PC-9 (cell line): ENCODE measurements around the gene ATM. TPM values are rescaled to one million over a fixed set of nuclear protein-coding genes. Genes with fewer than 3 reads are reported as not detected.

Source experiments
- BruUV-seq: library from RNA; stranded (reverse); fragments of 400-500 nt; replicated peaks from 2 replicates; lab custom pipeline; 2021; lab: Mats Ljungman, UMichigan
- CTCF ChIA-PET: fragments of 300-600 bp; sonication (Branson Sonifier 250); formaldehyde crosslinking; loops from one replicate; lab custom pipeline; 2022; ENCODE audit warnings: antibody characterized with exemption; lab: Charles Lee
- POLR2A ChIA-PET: fragments of 300-600 bp; sonication (Branson Sonifier 250); formaldehyde crosslinking; loops from one replicate; lab custom pipeline; 2022; ENCODE audit warnings: antibody characterized with exemption; ENCODE audit not compliant: unreplicated experiment; lab: Charles Lee
- DNase-seq, 2 experiments: peaks; one replicate each; pipeline versions ENCODE4 v3.0.0 to v3.0.0-alpha.2; 2015 to 2022; ENCODE audit warnings: mixed read lengths in 1 of 2
- H2AFZ ChIP-seq: fragments of 200-600 bp; sonication (generic); 2 replicates; pipeline ENCODE4 v1.8.1; 2017; ENCODE audit warnings: antibody characterized with exemption
- H3F3A ChIP-seq: fragments of 200-600 bp; sonication (generic); 2 replicates; pipeline ENCODE4 v1.8.1; 2017; ENCODE audit warnings: antibody characterized with exemption, mild to moderate bottlenecking, low read depth; ENCODE audit not compliant: insufficient read depth
- H3K27ac ChIP-seq: fragments of 200-600 bp; sonication (generic); 2 replicates; pipeline ENCODE4 v1.6.1; 2016; ENCODE audit warnings: mixed run types
- H3K27me3 ChIP-seq: fragments of 200-600 bp; sonication (generic); 2 replicates; pipeline ENCODE4 v1.6.1; 2016; ENCODE audit warnings: low read depth, mixed run types; ENCODE audit not compliant: insufficient read depth
- H3K36me3 ChIP-seq: fragments of 200-600 bp; sonication (generic); 2 replicates; pipeline ENCODE4 v1.6.1; 2016; ENCODE audit warnings: low read depth, mixed run types
- H3K4me1 ChIP-seq: fragments of 200-600 bp; sonication (generic); replicated peaks from 2 replicates; pipeline ENCODE4 v1.6.1; 2016; ENCODE audit warnings: mixed run types; ENCODE audit not compliant: insufficient read depth
- H3K4me2 ChIP-seq: fragments of 200-600 bp; sonication (generic); 2 replicates; pipeline ENCODE4 v1.6.1; 2017; ENCODE audit warnings: mixed run types
- H3K4me3 ChIP-seq: fragments of 200-600 bp; sonication (generic); 2 replicates; pipeline ENCODE4 v1.6.1; 2016; ENCODE audit warnings: mixed run types
- H3K79me2 ChIP-seq: fragments of 200-600 bp; sonication (generic); 2 replicates; pipeline ENCODE4 v1.6.1; 2017; ENCODE audit warnings: low read depth, mixed run types
- H3K9me2 ChIP-seq: fragments of 200-600 bp; sonication (generic); 2 replicates; pipeline ENCODE4 v1.8.1; 2017; ENCODE audit warnings: mild to moderate bottlenecking; ENCODE audit not compliant: insufficient read depth
- H3K9me3 ChIP-seq: fragments of 200-600 bp; sonication (generic); 2 replicates; pipeline ENCODE4 v1.8.1; 2016; ENCODE audit warnings: low read depth; ENCODE audit not compliant: insufficient read depth
- H4K20me1 ChIP-seq: fragments of 200-600 bp; sonication (generic); 2 replicates; pipeline ENCODE4 v1.8.1; 2017; ENCODE audit not compliant: insufficient read depth
- CTCF ChIP-seq: fragments of 200-600 bp; sonication (generic); conservative IDR thresholded peaks from 2 replicates; pipeline ENCODE4 v1.6.1; 2017; ENCODE audit warnings: mixed run types, antibody characterized with exemption, mild to moderate bottlenecking, moderate library complexity
- EZH2 ChIP-seq: fragments of 200-600 bp; sonication (generic); IDR thresholded peaks from 2 replicates; pipeline ENCODE4 v1.8.0; 2017; ENCODE audit warnings: antibody characterized with exemption, low read depth
- intact Hi-C: fragments of 100-400 bp; cut with micrococcal nuclease; formaldehyde crosslinking; loops from one replicate; pipeline ENCODE4 v1.10.0; 2022; ENCODE audit not compliant: unreplicated experiment
- total RNA-seq: library from RNA; stranded (reverse); gene quantifications from 2 replicates; pipeline ENCODE4 v1.2.3, GENCODE V29; 2021

The ATM gene
- total RNA-seq, 1 experiment from 2014 or later, result 36.3 TPM

GRCh38 chr11:108235633-108236032 is 12.8 kb downstream of the ATM start:
- Histone ChIP-seq H3F3A (no peaks in the 10 kb centered on the region; the same call in 1 of the 2 replicates), H3K4me3 (no peak overlapping the region), H3K9me3 (no peaks in the 10 kb centered on the region), H2AFZ (no peak overlapping the region), H3K4me2 (no peak overlapping the region), H3K9me2 (no peaks in the 10 kb centered on the region), H4K20me1 (no peaks in the 10 kb centered on the region; the same call in 1 of the 2 replicates), H3K4me1 (no peaks in the 10 kb centered on the region), H3K79me2 (no peaks in the 10 kb centered on the region), H3K36me3 (peaks cover 34% of the 10 kb centered on the region), H3K27me3 (no peaks in the 10 kb centered on the region), H3K27ac (no peak overlapping the region)
- intact Hi-C loops, result no loop called here
- BruUV-seq, result no TSS peak
- POLR2A ChIA-PET, result no interaction called here
- no peak for DNase-seq
- CTCF ChIA-PET, result no interaction called here
- no peak for TF ChIP-seq EZH2
- no peak for TF ChIP-seq CTCF

GRCh38 chr11:108237058-108237481 is 14.2 kb downstream of the ATM start:
- no peaks in the 10 kb centered on the region; the same call in 1 of the 2 replicates for H4K20me1 ChIP-seq
- peaks cover 36% of the 10 kb centered on the region for H3K36me3 ChIP-seq
- H3K79me2 ChIP-seq, result no peaks in the 10 kb centered on the region
- no peak overlapping the region for H3K4me2 ChIP-seq
- no peaks in the 10 kb centered on the region for H3K27me3 ChIP-seq
- no peaks in the 10 kb centered on the region; the same call in 1 of the 2 replicates for H3F3A ChIP-seq
- BruUV-seq, result no TSS peak
- no peak for TF ChIP-seq CTCF
- no peak for TF ChIP-seq EZH2
- no peaks in the 10 kb centered on the region for H3K9me3 ChIP-seq
- POLR2A ChIA-PET, result interaction anchor here (0.6 kb wide), 1 partner anchor 228 kb away, joined by 5 read pairs; the partner anchor contains the start of gene CUL5
- no peaks in the 10 kb centered on the region for H3K9me2 ChIP-seq
- CTCF ChIA-PET, result no interaction called here
- intact Hi-C loops, result no loop called here
- H2AFZ ChIP-seq, result no peak overlapping the region
- no peak overlapping the region for H3K4me3 ChIP-seq
- DNase-seq, result no peak
- no peaks in the 10 kb centered on the region for H3K4me1 ChIP-seq
- no peak overlapping the region for H3K27ac ChIP-seq

GRCh38 chr11:108239076-108239475 is 16.2 kb downstream of the ATM start:
- H4K20me1 ChIP-seq, result no peaks in the 10 kb centered on the region; the same call in 1 of the 2 replicates
- DNase-seq, result no peak
- no peak overlapping the region for H3K4me3 ChIP-seq
- no peaks in the 10 kb centered on the region; the same call in 1 of the 2 replicates for H3F3A ChIP-seq
- POLR2A ChIA-PET, result no interaction called here
- intact Hi-C loops, result no loop called here
- H3K9me3 ChIP-seq, result no peaks in the 10 kb centered on the region
- CTCF ChIA-PET, result no interaction called here
- no peaks in the 10 kb centered on the region for H3K4me1 ChIP-seq
- no TSS peak for BruUV-seq
- no peak overlapping the region for H3K4me2 ChIP-seq
- no peaks in the 10 kb centered on the region for H3K27me3 ChIP-seq
- no peaks in the 10 kb centered on the region for H3K9me2 ChIP-seq
- no peaks in the 10 kb centered on the region for H3K79me2 ChIP-seq
- no peak for TF ChIP-seq CTCF
- TF ChIP-seq EZH2, result no peak
- H3K36me3 ChIP-seq, result peaks cover 29% of the 10 kb centered on the region
- H3K27ac ChIP-seq, result no peak overlapping the region
- H2AFZ ChIP-seq, result no peak overlapping the region
